ENCODE measurements around the gene CADM3.

Gene CADM3

GRCh38 chr1:159163614-159164228 lies 7.7 kb upstream of the CADM3 start:
- no peak overlapping the region for H3K27ac ChIP-seq
- no peak for TF ChIP-seq CTCF (conservative IDR thresholded peaks at IDR 0.05)
- no peak for TF ChIP-seq ZFX (IDR thresholded peaks at IDR 0.05)

GRCh38 chr1:159168043-159168442 lies 3.4 kb upstream of the CADM3 start:
- TF ChIP-seq ZFX (IDR thresholded peaks at IDR 0.05) (no peak), CTCF (conservative IDR thresholded peaks at IDR 0.05) (no peak)
- H3K27ac ChIP-seq, result no peak overlapping the region

DNA sequence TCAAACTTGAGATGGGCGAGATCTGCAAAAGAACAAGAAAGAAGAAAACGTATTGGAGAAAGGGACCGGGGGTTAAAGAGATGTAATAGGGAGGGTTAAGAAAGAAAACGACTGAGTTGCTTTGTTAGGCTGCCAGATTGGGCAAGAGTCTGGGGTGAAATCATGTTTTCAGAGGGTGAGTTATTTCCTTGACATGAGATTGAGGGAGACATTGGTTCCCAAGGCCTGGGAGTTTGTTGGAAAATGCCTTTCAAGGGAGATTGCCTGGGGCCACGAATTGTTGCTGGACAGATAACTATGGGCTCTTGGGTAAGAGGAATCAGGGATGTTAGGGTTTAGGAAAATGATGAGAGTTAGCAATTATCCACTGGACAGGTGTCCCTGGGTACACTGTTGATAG lies 776 bp upstream of the CADM3 start:
- TF ChIP-seq ZFX (IDR thresholded peaks at IDR 0.05) (no peak), CTCF (conservative IDR thresholded peaks at IDR 0.05) (no peak)
- H3K27ac ChIP-seq, result no peak overlapping the region

GRCh38 chr1:159171688-159172501 lies 480 bp downstream of the CADM3 start:
- H3K27ac ChIP-seq, result no peak overlapping the region
- TF ChIP-seq ZFX (IDR thresholded peaks at IDR 0.05) (no peak), CTCF (conservative IDR thresholded peaks at IDR 0.05) (no peak)

DNA sequence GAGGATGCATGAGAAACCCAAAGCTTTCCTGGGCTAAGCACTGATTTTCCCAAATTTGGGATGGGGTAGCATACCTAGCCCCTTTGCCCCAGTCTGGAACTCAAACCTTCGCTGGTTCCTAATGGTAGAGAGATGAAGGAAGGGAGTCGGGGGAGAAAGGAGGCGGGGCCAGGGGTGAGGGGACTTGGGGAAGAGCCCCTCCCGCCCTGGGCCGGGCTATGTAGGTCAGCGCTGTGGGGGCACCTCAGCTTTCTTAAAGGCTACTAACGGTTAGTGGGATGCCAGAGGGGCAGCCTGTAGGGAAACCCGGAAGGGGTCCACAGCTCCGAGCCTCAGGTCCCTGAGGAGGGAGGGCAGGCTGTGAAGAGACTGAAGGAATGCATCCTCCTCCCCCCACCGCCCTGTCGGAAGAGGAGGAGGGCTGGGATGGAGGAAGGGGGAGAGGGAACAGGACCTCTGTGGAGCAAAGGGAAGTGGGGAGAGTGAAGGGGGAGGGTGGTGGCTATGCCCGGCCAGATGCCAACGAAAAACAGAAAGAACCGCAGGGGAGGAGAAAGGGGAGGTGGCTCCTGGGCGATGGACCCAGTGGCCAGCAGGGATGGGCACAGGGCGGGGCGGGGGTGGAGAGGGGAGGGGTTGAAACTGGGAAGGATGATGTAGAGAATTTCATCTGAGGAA lies 1.3 kb downstream of the CADM3 start:
- TF ChIP-seq ZFX (IDR thresholded peaks at IDR 0.05), result no peak
- TF ChIP-seq CTCF (conservative IDR thresholded peaks at IDR 0.05), result no peak
- no peak overlapping the region for H3K27ac ChIP-seq

- TF ChIP-seq ZFX (IDR thresholded peaks at IDR 0.05), result no peak
- TF ChIP-seq CTCF (conservative IDR thresholded peaks at IDR 0.05), result no peak
- H3K27ac ChIP-seq, result no peak overlapping the region
These were observed 1.9 kb downstream of the CADM3 start for GRCh38 chr1:159173320-159173719.

GRCh38 chr1:159175571-159175970 lies 4.2 kb downstream of the CADM3 start:
- H3K27ac ChIP-seq, result no peak overlapping the region
- TF ChIP-seq CTCF (conservative IDR thresholded peaks at IDR 0.05), result no peak
- TF ChIP-seq ZFX (IDR thresholded peaks at IDR 0.05), result no peak

All from C4-2B (cell line).